GM21619 (cell line): Measurements from ENCODE around the gene CELSR3.

ENCODE experiments used
- ATAC-seq: cut with Tn5 transposase; IDR thresholded peaks from one replicate; pipeline ENCODE4 v1.9.1; 2021; ENCODE audit not compliant: unreplicated experiment

The CELSR3 gene

DNA sequence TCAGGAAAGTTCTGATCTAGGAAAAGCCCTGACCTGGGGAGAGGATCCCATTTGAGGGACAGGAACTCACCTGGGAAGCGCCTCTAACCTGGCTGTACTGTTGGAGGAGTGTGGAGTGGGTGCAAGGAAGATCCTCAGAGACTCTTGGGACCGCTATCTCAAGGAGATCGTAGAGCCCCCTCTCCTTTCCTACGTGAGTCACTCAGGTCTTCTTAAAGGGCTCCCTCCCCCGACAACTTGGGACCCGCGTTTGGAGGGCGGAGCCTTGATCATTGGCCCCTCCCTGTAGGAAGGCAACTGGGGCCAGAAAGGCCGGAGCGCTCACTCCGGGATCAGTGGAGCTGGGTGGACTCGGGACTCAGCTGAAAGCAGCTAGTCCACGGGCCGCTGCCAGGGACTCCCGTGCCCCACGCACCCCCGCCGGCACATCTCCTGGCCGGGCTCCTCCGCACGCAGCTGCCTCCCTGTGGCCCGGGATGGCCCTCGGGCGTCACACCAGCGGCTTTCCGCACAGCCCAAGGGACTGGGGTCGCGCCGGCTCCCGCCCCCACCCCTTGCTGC is 27.9 kb downstream of the CELSR3 start:
- peak; percentile 17 for ATAC-seq

DNA sequence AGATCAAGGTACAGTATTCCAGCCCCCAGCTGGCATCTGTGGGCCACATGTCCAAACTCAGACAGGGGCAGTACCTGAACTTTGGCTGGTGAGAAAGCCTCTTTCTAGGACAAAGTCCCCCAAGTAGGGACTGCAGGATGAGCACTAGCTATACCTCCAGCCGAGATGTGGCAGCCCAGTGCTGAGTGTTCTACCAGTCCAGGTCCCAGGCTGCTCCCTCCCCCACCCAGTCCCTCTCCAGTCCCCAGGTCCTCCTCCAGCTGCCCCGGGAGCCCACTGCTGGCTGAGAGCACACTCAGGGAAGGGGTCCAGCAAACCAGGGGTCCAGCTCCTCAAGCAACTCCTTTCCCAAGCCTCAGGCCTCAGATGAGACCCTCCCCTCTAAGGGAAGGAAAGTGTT is 28.9 kb downstream of the CELSR3 start:
- no peak for ATAC-seq

DNA sequence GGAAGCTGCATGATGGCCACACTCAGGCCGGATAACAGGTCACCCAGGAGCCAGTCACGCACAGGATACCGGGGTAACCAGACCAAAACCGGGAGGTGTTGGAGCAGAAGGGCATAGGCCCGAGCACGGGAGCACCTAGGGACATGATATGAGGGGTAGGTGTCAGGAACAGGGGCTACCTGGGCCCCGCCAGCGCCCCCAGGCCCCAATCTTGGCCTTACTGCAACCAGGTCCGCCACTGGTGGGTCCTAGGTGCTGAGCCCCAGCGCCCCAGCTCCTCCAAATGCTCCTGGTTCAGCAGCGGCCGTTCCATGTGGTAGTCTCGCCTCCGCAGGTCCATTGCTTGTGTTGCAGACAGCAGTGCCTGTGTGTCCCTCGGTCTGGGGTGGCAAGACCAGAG is 29.4 kb downstream of the CELSR3 start:
- no peak for ATAC-seq

DNA sequence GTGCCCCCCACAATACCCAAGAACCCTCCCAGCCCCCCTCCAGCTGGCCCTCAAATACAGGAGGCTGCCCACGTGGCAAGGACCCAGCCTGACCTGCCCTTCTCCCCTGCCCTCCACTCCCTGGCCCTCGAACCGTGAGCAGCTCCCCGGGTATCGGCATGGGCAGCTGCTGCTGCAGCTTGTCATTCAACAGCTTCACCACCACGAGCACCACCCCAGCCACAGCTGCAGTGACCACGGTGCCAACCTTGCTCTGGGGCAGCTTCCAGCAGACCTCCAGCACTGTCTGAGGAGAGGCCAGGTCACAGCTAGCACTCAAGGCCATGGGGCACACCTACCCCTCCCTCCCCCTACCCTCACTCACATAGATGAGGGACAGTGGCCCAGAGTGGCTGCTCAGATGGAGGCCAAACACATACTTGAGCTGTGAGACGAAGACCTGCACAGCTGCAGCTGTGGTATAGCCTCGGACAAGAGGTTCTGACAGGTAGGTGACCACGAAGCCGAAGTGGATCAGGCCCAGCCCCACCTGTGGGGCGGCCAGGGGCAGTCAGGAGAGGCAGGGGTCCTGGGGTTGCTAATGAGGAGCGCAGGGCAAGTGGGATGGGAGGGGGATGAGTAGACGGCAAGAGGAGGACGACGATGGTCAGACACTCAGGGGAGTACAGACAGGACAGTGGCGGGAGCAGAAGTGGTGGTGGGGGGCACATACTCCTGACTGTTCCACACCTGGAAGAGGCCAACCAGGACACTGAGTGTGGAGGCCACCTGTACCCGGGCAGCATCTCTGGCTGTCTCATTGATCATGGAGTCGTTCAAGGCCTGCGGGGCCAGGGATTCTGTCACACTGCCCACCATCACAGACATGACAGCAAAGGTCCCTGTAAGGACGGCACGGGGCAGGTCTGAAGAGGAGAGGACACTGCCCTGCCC is 30.9 kb downstream of the CELSR3 start:
- no peak for ATAC-seq

DNA sequence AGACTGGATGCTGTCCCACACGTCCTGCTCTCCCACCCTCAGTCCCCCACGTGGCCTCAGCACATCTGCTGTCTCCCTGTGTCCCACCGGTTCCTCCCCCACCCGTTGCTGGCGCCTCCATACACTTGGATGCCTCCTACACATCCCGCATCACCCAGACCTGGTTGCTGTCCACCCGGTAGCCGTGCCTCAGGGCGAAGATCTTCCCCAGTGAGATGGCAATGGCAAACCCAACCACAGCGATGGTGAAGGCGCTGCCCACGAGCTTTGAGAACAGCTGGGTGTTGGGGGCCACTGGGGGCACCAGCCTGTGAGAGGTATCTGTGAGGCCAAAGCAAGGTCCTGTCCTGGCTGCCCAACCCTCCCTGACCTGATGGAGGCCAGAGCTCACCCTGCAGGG is 31.9 kb downstream of the CELSR3 start:
- ATAC-seq: no peak

DNA sequence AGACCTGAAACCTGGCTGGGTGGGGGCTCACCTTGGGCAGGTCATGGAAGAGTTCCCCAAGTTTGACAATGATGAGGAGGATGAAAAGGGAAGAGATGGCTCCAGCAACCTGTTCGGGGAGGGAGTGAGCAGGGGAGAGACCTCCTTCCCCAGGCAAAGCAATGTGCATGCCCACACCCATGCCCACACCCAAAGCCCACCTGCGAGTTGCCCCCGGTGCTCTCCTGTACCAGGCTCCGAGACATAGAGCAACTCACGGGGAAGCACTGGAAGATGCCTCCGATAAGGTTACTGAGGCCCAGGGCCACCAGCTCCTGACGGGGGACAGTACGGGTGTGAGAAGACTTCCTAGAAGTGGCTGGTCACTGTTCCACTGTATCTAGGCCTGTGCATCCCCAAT is 32.3 kb downstream of the CELSR3 start:
- no peak for ATAC-seq

DNA sequence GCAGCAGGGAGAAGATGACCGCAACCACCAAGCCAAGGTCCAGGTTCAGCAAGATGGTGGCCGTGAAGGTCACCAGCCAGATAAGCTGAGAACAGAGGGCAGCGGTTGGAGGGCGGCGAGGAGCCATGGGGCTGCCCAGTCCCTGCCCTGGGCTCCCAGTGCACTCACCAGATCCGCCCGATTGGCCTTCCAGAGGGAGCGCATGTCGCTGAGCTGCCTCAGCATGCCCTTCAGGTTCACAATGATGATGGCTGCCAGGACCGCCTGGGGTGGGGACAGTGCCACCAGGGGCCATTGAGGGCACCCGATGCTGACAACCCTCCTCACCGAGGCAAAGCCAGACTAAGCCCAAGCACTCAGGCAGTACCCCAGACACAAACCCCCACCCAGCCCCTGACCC is 32.8 kb downstream of the CELSR3 start:
- ATAC-seq: no peak

DNA sequence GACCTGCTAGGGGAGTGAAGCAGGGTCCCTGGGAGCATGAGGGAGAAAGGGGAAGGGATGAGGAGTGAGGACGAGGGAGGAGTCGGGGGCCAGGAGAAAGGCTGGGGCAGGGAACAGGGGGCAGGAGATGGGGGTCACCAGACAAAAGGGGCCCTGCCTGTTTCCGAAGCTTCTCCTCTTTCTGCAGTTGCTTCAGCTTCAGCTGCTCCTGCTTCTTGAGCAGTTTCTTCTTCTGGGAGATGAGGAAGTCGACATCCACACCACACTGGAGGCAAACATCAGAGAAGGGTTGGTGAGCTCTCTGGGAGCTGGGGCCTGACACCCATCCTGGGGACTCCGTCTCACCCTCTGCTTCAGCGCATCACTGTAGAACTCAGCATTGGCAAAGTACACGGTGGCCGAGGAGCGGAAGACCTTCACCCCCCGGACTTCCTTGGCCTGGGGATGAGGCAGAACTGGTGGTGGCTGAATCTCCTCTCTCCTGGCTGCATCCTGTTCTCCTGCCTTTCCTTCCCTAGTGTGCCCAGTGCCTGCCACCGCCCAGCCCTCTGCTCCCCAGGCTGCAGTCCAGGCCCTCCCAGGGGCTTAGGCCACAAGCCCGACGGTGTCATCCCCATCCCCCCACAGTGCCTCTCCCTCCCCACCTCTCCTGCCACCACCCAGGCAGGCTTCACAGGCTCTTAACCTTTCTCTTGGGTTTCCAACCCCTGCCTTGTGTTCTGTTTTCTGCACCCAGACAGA is 34.2 kb downstream of the CELSR3 start:
- no peak for ATAC-seq

DNA sequence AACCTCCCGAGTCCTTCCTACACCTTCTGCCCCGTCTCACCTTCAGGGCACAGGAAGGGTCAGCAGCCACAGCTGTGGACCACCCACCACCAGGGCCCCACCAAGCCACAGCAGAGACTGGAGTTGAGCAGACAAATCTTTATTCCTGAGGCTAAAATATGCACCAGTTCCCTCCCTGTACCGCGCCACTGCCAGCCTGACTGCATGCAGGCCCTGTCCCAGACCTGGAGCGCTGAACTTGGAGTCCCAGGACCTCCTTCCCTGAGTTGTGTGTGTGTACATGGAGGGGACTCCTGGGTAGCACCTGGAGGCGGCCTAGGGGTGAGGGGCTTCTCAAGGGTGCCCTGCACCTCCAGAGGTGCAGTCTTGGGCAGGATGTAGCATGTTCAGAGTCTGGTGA is 37.1 kb downstream of the CELSR3 start:
- ATAC-seq: no peak

DNA sequence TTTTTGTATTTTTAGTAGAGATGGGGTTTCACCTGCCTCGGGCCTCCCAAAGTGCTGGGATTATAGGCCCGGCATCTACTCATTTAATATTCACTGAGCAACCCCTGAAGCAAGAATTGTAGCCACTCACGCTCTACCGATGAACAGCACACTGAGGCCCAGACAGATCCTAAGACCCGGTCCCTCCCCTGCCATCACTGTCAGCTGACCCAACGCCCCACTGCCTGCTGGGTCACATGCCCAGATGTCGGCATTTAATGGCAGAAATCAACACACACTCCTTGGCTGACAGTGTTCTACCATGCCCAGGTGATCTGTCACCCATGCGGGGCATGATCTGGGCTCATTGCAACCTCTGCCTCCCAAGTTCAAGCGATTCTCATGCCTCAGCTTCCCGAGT is 37.9 kb downstream of the CELSR3 start:
- ATAC-seq: no peak

DNA sequence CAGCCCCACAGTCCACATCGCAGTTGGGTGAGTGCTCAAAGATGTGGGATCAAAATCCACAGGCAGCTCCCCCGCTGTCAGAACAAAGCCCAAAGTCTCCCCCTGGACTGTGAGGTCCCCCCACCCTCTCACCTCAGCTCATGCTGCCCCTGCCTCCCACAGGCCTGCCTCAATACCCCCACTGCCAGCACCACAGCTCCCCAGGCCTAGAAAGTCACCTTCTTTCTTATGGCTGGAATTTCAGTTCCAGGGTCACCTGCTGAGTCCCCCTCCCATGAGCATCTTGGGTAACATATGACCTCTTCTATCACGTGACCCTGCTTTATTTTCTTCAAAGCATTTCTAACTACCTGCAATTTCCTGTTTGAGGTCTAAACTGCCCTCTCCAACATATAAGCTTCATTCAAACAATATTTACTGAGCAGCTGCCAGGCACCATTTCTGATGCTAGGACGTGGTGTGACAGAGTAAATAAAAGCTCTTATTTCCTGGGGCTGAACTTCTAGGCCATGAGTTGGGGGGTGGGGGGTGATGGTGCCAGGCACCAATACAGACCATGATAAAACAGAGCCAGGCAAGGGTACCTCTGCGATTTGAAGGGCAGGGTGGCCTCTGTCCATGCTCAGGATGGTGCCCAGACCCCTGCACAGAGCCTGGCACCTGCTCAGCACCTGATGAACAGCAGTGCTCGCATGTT is 38.7 kb downstream of the CELSR3 start:
- ATAC-seq: no peak

DNA sequence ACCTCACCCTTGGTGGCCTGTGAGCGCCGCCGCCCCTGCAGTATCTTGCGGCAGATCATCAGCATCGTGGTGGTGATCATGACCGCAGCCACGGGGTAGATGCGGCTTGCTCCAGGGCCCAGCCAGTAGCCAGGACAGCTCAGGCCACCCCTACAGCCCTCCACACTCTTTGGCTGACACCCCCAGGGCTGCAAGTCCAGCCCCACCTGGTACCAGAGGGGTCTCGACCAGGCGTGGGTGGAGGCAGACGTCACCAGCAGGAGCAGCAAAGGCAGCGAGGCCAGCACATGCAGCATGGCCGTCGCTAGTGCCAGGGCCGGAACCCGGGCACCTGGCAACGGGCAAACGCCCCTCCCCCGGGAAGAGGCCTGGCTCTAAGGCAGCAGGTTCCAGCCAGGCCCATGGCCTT is 41.2 kb downstream of the CELSR3 start, which contains the start of gene TMEM89:
Gene TMEM89, minus strand, starts transcription at position 309 of the 409 bp plus-strand sequence. Its CDS starts 13 bp downstream, at position 296.
- ATAC-seq: no peak

DNA sequence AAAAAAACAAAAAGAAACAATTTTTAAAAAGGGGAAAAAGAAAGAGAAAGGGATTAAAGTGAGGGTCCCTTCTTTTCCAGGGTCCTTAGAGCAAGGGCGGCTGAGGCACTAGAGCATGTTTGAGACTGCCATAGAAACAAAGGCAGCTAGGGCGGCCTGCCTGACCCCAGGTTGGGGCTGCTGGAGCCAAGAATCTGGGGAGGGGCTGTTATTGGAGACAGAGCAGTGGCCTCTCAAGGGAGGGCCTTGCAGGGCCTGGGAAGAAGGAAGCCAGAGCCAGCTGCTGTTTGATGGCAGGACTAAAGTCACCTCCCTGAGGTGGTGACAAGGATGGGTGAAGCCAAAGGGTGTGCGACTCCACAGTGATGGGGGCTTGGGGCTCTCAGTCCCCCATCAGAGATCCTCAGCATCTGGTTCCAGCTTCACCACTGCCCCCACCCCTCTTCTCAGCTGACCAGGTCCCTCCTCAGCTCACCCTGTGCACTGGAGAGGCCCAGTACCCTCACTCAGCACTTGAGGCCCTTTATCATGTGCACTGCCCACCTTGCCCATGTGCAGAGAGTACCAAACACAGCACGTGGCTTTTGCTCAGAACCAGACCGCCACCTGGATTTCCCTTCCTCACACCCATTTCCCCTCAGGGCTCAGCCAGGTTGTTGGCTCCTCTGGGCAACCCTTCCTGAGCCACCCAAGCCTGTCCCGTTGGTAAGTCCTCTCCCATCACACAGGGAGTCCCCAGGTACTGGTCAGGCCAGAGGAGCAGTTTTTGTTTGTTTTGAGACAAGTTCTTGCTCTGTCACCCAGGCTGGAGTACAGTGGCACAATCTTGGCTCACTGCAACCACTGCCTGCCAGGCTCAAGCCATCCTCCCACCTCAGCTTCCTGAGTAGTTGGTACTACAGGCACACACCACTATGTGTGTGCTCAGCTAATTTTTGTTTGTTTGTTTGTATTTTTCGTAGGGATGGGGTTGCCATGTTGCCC is 42.9 kb downstream of the CELSR3 start:
- ATAC-seq: no peak

DNA sequence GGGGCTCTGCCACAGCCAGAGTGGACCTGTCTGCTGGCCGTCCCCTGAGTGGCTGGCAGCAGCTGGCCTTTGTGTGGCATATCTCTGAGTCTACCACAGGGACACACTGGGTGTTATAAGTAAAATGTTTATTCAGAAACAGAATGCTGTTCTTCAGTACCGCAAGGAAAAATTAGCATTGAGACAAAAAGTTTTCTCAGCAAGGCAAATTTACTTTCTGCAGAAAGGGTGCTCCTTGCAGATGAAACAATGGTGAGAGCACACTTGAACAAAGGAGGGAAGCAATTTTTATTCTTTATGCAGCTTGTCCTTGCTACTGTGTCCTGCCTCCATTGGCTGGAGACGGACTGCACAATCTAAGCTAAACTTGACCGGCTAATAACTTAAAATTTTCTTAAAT is 45.1 kb downstream of the CELSR3 start:
- ATAC-seq: no peak

DNA sequence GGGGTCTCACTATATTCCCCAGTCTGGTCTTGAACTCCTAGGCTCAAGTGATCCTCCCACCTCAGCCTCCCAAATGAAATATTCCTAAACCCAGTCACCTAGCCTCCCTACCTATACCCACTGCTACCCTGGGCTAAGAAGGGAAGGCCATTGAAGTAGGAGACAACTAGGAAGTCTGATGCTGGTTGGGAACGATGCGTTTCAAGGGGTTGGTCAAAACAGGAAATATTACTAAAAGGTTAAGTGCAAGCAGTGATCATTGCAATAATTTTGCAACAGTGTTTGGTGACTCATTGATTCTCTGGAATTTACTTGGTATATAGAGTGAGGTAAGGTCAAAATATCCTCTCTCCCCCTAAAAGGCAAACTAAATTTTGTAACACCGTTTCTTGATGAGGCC is 48.6 kb downstream of the CELSR3 start:
- ATAC-seq: no peak

DNA sequence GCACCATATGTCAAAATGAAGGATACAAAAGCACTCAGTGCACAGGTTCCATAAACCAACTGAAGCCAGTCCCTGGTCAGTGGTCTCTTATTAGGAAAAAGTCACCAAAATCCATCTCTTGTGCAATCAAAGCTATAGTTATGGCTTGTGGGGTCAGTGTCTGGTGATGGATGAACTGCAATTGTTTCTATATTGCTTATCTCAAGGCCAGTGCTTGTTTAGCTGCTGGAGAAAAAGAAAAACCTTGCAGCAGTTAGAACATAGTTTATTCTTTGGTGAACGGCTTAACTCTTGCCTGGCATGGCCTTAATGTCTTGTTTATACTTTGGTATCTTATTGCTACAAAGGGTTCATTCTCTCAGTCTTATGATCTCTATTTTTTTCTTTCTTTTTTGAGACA is 50.4 kb downstream of the CELSR3 start:
- ATAC-seq: no peak

DNA sequence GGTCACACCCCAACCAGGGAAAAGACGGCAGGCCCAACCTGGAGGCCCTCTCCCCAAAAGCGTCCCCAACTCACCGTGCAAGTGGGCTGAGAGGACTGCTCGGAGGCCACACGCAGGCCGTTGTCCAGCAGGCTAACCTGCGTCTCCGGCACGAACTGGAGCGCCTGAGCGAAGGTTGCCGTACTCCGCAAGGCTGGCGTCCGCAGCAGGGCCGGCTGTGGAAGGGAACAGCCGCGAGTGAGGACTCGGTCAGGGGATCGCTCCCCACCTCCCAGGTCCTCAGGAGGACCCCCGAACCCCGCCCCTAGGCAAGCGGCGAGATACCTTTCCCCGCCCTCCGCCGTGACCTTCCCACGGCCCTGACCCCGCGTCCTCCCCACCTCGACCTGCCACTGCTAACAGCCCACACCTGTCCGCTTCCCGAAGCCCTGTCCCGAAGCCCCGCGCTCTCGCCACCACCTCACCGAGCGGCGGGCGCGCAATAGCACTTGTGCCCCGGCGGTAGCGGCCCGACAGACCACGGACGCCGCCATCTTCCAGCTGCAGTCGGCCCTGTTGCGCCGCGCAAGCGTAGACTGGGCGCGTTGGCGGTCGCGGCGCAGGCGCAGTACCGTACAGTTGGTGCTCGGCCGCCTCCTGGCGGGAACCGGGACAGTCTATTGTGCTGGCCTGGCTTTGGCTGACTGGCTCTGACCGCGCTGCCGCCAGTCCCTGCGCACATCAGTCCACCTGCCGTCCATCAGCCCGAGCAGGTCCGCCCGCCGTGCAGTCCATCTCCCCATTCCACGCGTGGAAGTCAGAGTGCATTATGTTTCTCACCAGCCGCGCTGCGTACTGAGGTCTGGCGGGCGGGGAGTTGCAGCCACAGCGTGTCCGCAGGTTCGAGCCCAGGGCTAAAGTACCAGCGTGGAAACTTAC is 53.3 kb downstream of the CELSR3 start, which contains the start of gene UQCRC1:
Gene UQCRC1, minus strand, starts transcription at position 559 of the 918 bp plus-strand sequence. Its CDS starts 26 bp downstream, at position 533.
- ATAC-seq: peak; percentile 96

DNA sequence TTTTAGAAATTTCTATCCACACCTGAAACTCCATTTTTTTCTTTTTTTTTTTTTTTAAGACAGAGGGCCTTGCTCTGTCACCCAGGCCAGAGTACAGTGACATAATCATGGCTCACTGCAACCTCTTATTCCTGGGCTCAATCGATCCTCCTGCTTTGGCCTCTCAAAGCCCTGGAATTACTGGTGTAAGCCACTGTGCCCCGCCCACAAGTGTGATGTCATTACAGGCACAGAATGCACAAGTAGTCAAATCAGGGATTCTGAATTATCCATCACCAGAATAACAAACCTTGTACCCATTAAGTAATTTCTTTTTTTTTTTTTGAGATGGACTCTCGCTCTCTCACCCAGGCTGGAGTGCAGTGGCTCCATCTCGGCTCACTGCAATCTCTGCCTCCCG is 55.2 kb downstream of the CELSR3 start:
- ATAC-seq: no peak

DNA sequence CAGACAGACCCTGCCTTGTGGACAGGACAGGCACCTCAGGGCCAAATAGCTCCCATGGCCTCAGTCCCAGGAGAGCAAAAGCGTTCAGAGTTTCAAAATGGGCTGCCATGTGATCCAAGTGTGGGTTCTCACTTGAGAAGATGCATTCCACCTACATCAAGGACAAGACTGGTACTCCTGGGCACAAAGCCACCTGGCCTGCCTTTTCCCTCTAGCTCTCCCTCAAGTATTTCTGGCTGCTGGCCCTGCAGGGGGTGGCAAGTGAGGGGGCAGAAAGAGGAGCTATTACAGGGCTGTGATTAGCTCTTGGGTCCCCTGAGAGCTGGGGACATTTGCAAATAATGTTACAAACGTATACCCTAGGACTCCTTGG is 61.1 kb downstream of the CELSR3 start:
- no peak for ATAC-seq
